Fibroblast of peridontal ligament (primary cell): Measurements from ENCODE around the gene NECTIN2.
"Not testable (repeated sequence)": the region's sequence is repeated elsewhere in the genome, so short reads cannot be mapped to it uniquely, and the experiment has no call there.

Source experiments
- DNase-seq: peaks from one replicate; pipeline ENCODE4 v3.0.0-alpha.2; 2010; ENCODE audit errors: extremely low read depth

The NECTIN2 gene

DNA sequence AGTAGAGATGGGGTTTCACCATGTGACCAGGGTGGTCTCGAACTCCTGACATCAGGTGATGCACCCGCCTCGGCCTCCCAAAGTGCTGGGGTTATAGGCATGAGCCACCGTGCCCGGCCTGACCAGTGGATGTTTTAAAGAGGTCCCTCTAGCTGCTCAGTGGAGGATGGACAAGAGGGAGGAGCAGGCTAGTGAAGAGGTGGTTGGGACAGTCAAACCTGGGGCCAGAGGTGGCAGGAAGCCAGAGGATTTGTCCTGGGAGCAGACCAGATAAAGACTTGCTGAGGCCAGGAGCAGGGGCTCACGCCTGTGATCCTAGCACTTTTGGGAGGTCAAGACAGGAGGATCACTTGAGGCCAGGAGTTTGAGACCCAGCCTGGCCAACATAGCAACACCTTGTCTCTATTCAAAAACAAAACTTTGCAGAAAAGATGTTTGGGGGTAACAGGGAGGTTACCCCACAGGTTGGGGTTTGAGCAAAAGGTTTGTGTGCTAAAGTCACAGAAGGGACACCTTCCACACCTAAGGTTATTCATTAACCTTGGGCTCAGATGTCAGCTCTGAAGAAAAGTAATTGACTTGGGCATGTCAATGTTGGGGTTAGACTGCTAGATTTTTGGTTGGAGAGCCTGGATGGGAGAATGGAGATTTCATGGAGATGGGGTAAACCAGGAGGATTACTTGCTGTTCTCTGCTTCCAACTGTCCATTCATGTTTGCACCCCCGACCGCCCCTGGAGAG lies 28.2 kb upstream of the NECTIN2 start:
- no peak for DNase-seq

DNA sequence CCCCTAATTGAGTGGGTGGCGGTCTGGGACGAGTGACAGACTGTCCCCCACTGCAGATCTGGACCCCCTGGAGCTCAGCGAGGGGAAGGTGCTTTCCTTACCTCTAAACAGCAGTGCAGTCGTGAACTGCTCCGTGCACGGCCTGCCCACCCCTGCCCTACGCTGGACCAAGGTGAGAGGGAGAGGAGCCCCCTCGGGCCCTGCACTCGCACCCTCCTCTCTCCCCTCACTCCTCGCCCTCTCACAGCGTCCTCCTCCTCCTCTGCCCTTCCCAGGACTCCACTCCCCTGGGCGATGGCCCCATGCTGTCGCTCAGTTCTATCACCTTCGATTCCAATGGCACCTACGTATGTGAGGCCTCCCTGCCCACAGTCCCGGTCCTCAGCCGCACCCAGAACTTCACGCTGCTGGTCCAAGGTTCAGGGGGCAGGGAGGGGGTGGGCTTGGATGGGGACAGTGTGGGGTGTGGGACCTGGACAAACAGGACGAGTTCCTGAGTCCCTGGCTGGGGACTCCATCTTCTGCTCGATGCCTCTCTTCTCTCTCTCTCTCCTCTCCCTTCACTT lies 27.5 kb upstream of the NECTIN2 start:
- no peak for DNase-seq

- DNase-seq, result no peak
These were observed 26.8 kb upstream of the NECTIN2 start for GRCh38 chr19:44819246-44819832.

DNA sequence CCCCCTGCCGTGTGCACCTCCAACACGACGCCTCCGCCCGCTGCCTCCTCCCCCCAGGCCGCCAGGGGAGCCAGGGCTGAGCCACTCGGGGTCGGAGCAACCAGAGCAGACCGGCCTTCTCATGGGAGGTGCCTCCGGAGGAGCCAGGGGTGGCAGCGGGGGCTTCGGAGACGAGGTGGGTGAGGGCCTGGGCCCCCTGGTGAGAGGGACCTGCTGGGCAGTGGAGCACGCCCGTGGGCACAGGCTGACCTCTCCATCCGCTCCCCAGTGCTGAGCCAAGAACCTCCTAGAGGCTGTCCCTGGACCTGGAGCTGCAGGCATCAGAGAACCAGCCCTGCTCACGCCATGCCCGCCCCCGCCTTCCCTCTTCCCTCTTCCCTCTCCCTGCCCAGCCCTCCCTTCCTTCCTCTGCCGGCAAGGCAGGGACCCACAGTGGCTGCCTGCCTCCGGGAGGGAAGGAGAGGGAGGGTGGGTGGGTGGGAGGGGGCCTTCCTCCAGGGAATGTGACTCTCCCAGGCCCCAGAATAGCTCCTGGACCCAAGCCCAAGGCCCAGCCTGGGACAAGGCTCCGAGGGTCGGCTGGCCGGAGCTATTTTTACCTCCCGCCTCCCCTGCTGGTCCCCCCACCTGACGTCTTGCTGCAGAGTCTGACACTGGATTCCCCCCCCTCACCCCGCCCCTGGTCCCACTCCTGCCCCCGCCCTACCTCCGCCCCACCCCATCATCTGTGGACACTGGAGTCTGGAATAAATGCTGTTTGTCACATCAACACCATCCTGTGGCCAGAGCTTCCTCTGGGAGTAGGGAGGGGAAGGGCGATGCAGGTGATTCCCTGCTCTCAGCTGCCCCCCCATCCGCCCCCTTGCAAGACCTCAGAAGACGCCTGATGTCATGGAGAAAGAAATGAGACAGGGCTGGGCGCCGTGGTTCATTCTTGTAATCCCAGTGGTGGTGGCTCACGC lies 25.2 kb upstream of the NECTIN2 start:
- no peak for DNase-seq

- DNase-seq, result no peak
These were observed 23.9 kb upstream of the NECTIN2 start for GRCh38 chr19:44822177-44822576.

- DNase-seq, result no peak
These were observed 23.3 kb upstream of the NECTIN2 start for GRCh38 chr19:44822670-44823372.

DNA sequence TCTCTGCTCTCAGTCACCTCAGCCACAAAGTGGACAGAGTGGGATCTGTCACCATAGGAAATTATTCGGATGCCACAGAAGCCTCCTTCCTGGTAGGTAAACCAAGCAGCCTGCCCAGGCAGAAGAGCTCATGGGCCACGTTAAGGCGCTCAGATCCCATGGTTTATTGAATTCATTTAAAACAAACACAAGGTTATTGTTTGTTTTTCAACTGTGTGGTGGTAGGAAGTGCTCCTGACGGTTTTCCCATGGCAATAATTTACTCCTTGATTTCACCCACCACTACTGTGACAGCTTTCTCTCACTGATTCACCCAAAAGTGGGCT lies 22.8 kb upstream of the NECTIN2 start:
- no peak for DNase-seq

- no peak for DNase-seq
These were observed 21.3 kb upstream of the NECTIN2 start for GRCh38 chr19:44824761-44825160.

DNA sequence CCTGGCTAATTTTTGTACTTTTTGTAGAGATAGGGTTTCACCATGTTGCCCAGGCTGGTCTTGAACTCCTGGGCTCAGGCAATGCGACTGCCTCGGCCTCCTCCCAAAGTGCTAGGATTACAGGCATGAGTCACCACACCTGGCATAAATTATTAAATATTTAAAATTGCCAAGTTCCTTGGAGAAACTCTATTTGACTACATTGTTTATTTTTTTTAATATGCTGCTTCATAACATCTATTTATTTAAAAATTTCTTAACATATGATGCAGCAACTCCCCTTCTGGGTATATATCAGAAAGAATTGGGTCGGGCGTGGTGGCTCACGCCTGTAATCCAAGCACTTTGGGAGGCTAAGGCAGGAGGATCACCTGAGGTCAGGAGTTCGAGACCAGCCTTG lies 13.2 kb upstream of the NECTIN2 start:
- DNase-seq, result peak; percentile 22

GRCh38 chr19:44834399-44834798 lies 11.7 kb upstream of the NECTIN2 start:
- not testable (repeated sequence) for DNase-seq

DNA sequence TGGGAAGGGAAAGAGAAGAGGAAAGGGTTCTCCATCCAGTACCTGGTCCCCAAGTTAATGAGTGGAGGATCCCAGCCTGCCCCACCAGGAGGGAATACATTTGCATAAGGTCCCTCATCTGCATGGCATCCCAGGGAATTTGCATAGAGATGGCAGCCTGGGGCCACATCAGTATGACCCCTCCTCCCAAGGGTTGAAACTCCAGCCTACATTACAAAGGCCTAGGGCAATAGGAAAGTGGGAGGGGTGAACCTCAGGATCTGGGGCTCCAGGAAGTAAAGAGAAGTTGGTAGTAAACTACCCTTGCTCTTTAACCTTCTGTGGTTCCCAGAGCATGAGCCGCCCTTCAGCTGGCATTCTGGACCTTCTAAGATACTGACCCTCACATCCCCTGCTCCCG lies 6.8 kb upstream of the NECTIN2 start:
- DNase-seq, result no peak

DNA sequence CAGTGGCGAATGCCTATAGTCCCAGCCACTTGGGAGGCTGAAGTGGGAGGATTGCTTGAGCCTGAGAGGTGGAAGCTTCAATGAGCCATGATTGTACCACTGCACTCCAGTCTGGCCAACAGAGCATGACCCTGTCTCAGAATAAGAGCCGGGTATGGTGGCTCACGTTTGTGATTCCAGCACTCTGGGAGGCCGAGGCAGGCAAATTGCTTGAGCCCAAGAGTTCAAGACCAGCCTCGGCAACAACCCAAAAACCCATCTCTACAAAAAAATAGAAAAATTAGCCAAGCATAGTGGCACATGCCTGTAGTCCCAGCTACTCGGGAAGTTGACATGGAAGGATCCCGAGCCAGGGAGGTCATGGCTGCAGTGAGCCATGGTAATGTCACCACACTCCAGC lies 5.3 kb upstream of the NECTIN2 start:
- no peak for DNase-seq

DNA sequence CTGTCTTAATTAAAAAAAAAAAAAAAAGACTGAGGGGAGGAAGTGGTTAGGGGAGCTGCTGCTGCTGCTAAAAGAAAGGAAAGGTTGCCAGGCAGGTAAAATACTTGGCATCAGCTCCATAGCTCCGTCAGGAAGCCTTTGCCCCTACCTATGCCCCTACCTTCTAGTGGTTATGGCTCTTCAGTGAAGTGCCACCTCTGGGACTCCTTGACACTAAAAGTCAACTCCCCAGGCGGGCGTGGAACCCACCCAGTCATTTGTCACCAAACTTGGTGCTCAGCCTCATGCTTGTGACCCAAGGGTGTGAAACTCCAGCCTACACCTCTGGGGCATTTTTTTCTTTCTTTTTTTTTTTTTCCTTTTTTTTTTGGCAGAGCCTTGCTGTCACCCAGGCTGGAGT lies 4.9 kb upstream of the NECTIN2 start:
- DNase-seq, result no peak

DNA sequence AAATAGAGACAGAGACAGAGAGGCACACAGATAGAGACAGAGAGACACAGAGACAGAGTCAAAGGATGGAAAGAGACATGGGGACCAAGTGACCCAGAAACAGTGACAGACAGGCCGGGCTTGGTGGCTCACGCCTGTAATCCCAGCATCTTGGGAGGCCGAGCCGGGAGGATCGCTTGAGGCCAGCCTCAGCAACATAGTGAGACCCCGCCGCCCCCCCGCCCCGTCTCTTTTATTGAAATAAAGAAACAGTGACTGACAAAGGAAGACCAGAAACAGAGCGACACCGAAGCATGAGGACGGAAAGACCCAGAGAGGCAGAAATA lies 848 bp upstream of the NECTIN2 start:
- DNase-seq, result no peak

DNA sequence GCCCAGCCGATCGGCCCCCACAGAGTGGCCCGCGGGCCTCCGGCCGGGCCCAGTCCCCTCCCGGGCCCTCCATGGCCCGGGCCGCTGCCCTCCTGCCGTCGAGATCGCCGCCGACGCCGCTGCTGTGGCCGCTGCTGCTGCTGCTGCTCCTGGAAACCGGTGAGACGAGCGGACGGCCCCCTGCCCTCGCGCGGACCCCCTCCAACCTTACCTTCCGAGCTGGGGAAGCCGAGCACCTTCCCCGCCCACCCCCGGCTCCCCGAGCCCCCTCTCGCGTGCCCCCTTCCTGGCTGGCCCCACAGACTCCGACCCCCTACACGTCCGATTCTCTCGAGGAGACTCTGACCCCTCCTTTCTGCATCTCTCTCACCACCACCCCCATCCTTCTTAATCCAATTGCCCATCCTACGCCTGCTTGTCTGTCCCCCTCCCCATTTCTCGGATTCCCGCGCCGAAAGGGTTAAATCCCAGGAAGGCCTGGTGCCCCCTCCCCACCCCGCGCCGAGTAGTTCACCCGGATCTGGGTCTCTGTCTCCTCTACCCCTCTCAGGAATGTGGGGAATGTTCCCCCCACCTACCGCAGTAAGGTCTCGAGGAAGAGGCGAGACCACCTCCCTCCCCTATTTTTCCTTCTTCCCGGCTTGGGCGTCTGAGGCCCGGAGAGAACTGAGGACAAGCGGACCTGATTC lies 502 bp downstream of the NECTIN2 start:
- DNase-seq, result no peak

- peak; percentile 47 for DNase-seq
These were observed 1.3 kb downstream of the NECTIN2 start for GRCh38 chr19:44847144-44848035.

DNA sequence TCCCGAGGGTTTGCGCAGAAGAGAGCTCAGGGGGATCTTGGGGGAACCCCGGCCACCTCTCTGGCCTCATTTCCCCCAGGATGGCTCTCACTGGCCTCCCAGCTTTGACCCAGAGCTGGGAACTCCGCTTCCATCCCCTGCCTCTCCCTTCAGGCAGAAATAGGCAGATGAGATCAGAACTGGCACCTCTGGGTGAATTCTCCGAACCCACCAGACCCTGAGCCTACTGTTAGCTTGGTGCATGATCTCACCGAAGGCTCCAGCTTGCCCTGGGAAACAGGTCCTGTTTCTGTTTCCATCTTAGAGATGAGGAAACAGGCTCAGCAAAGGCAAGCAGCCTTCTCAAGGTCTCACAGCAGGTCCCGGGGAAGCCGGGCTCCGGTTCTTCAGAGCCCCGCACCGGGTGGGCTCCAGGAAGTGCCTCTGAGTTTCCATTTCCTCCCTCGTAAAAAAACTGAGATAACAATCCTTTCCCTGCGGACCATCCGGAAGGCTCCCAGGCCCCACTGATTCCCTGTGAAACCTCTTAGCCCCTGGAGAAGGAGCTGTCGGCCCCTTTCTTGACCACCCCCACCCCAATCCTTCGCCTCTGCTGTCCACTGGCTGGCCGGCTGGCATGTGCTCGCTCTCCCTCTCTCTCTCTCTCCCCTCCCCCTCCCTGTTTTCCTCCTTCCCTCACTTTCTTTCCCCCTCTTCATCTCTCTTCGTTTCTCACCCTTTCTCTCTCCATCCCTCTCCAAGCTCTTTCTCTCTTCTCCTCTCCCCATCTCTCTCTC lies 2.1 kb downstream of the NECTIN2 start:
- peak; percentile 62 for DNase-seq

DNA sequence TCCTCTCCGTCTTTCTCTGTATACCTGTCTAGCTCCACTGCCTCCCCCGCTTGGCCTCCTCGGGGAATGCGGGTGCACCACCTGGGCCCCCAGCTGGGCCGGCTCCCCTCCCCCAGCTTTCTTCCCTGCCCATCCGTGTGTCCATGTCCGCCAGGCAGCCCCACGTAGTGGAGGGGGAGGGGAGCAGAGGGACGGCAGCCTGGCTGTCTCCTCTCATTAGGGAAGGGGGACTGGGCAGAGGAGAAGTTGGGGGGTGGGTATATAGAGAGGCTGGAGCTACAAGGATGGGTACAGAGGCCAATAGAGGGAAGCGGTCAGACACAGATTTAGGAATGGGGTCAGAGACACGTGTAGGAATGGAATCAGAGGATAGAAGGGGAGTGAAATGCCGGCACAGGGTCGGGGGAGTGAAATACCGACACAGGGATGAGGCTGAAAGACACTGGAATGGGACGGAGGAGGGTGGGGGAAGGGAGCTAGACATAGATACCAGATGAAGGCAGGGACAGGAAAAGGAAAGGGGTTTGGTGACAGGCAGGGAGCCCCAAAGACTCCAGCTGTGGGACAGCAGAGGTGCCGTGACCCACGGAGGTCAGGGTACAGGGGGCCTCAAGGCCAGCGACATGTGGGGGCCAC lies 2.8 kb downstream of the NECTIN2 start:
- no peak for DNase-seq

DNA sequence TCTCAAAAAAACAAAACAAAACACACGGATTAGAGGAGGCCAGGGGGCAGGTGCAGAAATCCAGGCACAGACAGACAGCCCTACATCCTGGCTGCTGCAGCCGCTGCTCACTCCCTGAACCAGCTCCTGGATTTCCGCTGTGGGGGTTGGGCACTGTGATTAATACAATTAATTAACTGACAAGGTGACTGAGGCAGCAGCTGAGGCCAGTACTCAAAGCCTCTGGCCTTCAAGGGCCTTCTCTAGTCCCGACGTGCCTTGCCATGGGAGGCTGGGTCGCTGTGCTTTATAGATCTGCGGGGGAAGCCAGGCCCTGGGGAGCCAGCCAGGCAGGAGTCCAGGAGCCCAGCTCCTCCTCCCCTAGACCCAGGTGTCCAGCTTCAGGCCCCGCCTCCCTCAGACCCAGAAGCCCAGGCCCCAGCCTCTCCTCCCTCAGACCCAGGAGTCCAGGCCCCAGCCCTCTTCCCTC lies 4.6 kb downstream of the NECTIN2 start:
- DNase-seq, result no peak
